HG03159 (cell line): ENCODE measurements around the gene PPP2R2B.
A peak's percentile ranks its signal among the peaks of the same experiment; 100 is the strongest.

Source experiments
- ATAC-seq: cut with Tn5 transposase; IDR thresholded peaks from one replicate; pipeline ENCODE4 v1.9.1; 2021; ENCODE audit warnings: mild to moderate bottlenecking, moderate library complexity; ENCODE audit not compliant: unreplicated experiment

The PPP2R2B gene

DNA sequence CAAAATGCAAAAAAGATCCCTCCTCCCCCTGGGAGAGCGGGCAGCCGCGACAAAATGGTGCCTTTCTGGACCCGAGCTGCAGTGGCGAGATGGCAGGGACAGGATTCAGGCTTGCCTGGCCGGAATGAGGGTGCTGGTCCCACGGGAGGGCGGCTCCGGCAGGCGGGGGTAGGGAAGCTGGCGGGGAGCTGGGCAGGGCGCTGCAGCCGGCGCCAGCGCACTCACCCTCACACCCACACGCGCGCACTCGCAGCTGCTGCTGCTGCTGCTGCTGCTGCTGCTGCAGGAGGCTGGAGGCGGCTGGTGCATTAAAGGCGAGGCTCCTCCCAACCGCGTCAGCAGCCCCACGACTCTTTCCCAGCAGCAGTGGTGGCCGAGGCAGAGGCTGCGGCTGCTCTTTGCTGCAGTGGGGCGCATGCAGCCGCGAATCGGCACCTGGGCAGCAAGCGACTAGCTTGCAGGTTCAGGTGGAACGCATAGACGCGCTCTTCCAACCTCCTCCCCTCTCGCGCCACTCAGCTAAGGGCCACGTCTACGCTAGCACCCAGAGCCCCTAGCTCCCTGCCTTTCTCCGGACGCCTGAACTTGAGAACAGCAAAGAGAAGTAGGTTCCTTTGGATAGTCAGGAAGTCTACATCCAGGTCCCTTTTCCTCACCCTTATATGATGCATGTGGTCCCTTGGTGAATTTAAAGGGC, at the start of gene PPP2R2B:
PPP2R2B (minus strand) TSS at position 282 of the 697 bp plus-strand sequence.
- ATAC-seq = peak; percentile 56

DNA sequence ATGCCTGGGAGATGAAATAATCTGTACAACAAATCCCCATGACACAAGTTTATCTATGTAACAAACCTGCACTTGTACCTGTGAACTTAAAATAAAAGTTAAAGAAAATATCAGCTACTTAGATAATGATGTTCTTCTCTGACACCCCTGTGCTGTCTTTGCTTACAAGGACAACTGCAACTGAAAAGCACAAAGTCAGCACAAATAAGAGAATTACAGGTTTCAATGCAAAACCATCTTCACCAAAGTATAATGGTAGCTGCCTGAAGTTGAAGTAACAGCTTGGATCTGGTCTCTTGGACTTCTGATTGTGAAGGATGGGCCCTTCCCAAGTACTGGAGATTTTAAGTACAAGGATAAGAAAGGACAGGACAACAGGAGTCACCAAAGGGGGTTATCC, 45.6 kb upstream of the PPP2R2B start:
- ATAC-seq = no peak

DNA sequence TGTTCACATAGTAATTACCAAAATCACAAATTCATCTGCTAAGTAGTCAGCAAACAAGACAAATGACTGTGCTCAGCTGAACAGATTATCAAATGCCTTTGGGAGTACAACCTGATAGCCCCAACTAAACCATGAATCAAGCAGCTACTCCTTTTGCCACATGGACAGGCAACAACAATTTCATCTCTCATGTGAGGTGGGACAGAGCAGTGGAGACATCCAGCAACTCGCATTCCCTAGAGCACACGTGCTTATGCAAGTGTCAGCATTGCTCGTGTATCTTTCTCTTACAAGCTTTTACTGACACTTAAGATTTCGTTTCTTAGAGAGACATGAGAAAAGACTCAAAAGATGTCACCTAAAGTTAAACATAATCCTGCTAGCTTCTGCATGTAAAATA, 42.7 kb upstream of the PPP2R2B start:
- ATAC-seq = no peak

DNA sequence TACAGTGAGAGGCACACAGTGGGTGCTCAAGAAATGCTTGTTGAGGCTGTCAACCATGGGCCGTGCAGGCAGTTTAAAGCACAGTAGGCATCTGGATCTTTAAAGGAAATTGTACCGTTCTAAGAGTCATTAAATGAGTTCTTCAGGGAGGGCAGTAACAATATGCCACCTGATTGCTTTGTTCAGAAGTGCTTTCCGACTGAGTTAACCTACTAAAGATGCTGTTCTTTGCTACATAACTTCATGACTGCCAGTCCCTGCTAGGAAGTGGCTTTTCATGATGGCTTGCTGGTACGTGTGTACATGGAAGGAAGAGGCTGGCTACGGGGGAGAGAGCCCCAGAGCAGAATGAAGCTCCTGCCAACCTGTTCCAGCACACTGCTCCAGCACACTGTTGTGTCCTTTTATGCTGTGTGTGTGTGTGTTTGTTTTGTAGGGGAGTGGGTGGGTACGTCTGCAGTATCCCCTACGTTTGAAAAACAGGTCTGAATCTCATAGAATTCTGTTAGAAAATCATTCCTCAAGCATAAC, 41.9 kb upstream of the PPP2R2B start:
- ATAC-seq = no peak

DNA sequence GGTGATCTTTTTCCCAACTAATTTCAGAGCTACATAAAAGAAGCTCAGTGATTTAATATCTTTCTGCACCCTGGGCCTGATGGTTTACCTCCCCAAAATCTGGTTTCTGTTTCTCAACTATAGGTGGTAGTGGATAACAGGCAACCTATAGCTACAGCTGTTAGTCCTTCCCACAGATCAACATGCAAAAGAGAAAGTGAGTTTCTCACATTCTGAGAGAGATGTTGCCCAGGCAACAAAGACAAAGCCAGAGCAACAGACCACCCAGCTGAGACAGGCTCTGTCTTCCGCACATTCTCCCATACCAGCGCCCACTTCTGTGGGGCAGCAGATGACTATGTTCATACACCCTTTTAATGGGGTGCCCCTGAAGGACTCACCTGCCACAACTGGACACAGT, 40.7 kb upstream of the PPP2R2B start:
- ATAC-seq = no peak

DNA sequence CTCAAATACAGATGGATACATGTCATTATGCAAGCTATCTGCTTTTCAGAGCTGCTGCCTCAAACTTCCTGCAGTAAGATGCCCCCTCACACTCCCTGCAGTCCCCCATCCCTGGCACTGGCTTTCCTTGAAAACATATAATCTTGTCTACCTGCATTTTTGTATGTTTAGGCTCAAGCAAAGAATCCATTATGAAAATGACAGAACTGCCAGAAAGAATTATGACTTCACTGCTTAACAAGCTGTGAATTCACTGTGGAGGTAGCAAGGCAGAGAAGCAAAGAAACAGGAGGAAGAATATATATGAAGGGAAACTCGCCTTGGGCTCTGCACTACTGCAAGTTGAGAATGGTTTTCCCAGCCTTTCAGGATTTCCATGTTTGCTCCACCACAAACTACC, 39.4 kb upstream of the PPP2R2B start:
- ATAC-seq = no peak

DNA sequence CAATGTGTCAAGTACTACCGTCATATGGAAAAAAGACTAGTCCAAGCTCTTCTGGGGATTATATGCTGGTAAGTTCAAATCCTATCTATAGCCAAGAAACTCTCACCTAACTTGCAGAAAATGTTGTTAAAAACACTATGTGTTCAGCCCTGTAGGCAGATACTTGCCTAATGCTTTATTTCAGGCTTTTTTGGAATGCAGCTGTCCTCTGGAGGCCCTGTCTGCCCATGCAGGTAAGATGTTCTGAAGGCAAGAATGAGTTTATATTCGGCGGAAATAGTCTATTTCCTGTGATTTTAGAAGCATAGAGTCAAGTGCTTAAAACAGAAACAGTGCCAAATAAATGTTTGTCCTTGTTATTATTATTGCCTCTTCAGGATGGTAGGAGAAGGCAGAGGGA, 34.3 kb upstream of the PPP2R2B start:
- ATAC-seq = no peak

DNA sequence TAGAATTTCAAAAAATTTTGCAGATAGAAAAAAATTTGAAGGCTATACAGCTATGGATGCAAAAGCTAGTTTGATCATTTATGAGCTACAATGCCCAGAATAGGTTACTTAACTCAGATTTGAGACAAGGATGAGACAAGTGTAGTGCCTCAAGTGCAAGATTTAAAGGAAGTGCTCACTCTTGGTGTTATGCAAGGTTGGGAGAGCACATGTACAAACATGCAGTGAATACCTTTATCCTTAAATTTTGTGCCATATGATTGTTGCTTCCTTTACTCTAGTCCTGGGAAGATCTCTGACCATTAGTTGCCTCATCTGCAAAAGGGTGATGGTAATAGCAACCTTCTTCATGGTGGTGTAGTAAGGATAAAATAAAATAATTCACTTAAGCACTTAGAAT, 31.7 kb upstream of the PPP2R2B start:
- ATAC-seq = no peak

DNA sequence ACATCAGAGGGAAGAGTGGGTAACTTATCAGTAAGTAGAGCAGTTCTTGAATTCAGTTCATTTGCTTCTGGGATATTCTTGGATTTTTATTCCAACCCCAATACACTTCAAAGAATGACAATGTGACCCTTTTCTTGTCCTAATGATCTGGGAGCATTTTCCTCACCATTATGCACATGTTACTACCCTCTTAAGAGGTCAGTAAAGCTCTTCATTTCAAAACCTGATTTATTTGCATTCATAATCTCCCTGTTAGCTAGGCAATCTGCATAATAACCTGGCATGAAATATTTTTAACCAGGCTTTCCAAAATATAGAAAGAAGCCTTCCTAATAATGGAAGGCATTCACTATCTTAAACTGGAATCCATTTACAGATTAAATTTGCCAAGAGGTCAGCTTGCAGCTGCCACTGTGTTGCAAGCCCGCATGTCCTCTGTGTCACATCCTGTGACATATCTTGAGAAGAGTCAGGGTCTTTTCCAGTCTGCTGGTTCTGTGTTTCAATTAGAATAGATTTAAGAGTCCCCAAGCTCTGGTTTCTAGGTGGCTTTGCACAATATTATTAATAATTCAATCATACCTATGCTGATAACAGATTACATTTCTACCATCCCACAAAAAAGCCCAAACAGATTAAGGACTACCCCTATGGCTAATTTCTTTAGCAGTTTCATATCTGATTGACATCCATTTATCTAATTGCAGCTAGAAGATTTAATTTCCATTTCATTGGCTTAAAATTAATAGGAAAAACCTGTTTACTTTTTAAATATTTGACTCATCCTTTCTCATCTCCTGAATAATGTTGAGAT, 30.9 kb upstream of the PPP2R2B start:
- no peak for ATAC-seq

DNA sequence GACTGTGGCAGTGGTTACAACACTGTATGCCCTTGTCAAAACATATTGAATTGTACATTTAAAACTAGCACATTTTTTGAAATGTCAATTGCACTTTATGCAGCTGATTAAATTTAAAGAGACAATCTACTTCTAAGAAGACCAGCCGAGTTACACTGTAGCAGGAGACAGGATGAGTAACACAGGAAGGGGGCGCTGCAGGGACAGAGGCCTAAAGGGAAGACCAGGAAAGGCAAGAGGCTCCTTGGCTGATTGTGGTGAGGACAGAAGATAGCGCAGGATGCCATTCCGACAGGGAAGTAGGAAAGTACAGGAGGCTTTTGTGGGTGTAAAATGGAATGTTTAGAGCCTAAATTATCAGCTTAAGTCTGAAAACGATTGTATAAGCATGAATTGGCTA, 28.2 kb upstream of the PPP2R2B start:
- ATAC-seq = no peak

DNA sequence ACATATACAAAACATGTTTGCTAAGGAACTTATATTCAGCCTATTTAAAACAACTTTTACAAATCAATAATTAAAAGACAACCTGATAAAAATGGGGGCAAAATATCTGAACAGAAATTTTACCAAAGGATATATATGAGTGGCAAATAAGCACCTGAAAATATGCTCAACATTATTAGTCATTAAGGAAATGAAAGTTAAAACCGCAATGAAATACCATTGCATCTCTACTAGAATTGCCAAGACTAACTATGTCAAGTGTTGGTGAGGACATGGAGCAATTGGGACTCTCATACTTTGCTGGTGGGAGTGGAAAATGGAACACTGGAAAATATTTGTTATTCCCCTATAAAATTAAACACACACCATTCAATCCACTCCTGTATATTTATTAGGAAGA, 26.3 kb upstream of the PPP2R2B start:
- no peak for ATAC-seq

DNA sequence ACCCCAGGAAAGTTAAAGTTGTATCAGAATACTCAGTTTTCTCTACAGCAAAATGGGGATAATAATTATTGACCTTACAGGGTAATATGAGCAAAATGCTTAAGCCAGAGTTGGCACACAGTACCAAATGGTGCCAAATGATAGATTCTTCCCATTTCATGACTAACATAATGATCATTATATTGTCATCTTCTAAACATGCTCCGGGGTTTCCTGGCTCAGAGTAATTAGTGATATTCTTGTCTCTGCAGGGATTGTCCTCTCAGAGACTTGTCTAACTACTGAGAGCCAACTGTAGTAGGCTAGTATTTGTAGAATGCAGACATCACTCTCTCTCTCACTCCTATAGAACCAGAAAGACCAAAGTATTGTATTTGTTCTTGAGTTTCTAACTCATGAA, 25.2 kb upstream of the PPP2R2B start:
- no peak for ATAC-seq

DNA sequence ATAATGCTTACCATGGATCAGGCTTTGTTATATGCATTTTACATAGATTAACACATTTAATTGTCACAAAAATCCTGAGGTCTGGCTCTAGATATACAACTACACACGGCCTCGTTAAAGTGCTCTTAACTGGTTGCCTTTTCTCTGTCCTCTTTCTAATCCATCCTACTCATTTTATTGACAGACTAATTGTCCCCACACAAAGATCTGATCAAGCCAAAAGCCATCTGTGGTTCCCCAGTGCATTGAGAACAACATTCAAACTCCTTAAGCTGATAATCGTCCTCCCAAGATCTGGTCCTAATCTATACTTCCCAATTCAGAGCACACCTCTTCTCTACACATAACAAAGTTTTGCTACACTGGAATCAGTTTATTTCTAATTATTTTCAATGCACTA, 23.9 kb upstream of the PPP2R2B start:
- no peak for ATAC-seq

DNA sequence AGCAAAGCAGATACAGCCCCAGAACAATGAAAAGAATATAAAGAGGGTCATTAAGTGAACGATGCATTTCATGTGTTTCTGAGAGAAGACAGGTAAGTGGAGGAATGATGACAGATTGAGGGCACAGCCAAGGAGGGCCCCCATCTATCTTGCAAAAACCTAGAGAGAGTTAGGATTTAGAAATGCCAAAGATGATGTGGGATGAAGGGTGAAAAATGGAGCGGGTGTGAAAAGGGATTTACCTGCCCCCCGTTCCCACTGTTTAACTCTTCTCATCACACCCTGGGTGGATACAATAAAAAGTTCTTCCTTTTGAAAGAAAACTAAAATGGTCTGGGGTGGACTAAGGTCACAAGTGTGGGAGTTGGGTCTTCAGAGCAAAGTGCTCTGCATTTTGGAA, 18.5 kb upstream of the PPP2R2B start:
- ATAC-seq = no peak

DNA sequence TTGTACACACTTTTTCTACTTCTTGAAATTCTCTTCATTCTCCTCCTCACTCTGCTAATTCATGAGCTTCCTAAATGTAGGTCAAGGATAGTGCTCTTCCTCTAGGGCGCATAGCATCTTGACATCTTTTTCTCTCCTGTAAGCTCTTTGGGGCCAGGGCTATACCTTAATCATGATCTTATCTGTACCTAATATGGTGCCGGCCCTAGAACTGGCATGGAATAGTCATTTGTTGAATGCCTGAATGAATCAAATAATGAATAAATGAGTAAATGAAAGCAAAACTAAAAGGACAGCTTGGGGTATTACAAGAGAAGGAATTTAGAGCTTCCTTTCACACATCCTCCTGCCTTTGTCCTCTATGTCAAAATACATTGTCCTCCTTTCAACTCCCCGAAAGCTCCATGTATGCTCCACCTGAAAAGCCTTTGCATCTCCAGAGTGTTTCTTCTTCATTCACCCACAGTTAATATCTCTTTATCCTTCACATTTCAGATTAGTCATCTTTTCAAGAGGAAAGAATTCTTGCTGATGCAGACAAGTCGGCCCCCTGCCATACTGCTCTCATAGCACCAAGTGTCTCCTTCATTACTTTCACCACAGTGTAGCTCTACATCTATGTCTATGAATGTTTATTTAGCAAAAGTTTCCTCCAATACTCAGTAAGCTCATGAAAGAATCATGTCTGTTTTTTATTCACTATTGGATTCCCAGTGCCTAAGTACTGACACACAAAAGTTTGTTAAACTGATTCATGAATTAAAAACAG, 16.4 kb upstream of the PPP2R2B start:
- ATAC-seq = no peak

DNA sequence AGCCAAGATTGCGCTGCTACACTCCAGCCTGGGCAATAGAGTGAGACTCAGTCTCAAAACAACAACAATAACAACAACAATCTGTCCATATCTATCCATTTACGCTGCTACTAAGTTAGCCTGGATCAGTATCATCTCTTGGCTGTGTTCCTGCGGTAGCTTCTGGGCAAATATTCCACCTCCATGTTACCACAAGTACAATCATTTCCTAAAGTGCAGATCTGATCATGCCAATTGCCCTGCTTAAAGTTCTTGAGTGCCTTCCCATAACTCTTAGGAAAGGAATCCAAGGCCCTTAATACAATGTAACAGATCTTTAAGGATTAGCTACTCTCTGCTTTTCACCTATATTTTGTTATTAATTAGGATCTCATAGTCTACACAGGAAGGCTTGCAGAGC, 15.4 kb upstream of the PPP2R2B start:
- no peak for ATAC-seq

DNA sequence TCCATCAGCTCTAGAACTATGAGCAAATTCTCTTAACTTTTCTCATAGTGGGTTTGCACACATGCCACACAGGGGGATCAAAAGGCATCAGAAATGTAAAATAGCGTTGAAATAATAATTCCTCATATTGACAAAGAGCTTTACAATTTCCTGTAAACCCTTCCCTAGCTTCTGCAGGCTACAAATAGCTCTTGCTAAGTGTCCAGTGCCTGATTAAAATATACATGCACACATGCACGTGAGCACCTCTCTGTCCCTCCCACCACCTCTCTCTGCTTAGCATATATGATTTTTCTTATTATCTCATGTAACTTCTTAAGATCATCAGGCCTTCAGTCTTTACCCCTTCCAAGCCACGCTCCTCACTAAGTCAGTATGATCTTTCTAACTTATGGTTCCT, 13.7 kb upstream of the PPP2R2B start:
- no peak for ATAC-seq

DNA sequence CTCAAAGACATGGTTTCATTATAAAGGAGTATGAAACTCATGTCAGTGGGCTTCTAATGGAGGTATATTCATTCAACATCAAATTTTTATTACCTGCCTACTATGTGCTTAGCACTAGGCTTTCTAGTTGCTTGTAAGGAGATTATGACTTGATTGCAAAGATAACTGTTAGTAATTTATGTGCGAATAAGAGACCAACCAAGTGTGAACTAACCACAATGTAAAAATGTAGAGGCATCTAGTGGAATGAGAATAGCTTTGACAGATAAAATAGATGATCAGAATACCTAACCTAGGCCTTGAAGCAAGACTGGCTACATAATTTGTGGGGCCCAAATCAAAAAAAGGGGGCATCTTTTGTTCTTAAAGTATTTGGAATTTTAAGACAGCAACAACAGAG, 13.0 kb upstream of the PPP2R2B start:
- no peak for ATAC-seq

DNA sequence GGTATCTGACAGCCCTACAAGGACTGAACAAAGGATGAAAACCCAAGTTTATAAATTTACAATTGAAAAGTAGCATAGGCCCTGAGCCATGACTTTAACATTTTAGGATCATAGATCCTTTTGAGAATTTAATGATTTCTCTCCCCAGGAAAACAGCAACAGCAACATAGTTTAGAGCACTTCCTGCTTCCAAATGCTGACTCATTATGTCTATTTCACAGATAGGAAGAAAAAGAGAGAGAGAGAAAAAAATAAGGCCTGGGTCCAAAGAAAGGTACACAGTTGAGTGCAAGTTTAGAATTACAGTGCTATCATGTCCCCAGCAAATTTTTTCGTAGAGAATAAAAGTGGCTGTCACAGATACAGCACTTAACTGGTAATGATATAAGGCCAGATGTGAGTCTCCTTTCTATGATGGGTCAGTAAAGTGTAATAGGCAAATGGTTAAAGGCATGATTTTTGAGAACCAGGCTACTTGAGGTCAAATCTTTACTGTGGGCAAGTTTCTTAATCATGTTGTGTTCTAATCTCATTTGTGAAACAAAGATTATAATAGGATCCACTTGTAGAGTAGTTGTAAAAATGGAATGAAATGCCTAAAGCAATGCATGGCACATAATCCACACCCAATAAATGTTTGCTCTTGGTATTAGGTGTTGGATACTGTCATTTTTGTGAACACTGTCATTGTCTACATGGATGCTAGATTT, 12.3 kb upstream of the PPP2R2B start:
- ATAC-seq = no peak

DNA sequence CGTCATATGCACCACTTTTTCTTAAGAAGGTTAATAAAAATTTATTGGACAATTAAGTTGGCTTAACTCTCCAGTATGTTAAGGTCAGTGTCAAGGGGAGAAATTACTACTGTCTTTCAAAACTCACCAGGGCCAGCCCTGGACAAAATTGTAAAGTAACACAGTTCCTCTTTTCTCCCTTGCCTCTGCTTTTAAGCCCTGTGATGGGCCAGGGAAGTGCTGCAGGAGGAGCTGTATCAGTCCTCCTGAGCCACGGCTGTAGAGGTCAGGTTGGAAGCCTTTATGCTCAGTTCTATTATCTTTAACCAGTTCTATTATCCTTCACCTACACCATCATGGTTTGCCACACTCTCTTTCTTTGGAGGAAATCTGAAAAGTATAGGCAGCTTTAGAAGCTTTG, 11.5 kb upstream of the PPP2R2B start:
- no peak for ATAC-seq

DNA sequence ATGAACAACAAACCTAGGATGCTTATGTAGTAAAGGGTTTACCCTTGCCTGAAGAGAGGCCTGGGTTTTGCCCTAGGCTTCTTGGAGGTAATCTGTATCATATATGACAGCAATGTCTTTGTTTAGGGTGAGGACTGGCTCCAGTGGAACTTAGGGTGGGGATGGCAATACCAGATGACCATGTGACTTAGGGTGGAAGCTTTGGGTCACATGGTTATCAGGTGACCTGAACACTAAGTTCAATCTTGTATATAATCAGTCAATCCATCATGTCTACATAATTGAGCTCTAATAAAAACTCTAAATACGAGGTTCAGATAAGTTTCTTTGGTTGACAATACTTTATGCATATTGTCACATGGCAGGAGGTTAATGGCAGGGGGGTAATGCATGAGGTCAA, 10.6 kb upstream of the PPP2R2B start:
- ATAC-seq = no peak
